Stimulated activated CD8-positive, alpha-beta memory T cell treated with anti-CD3 and anti-CD28 coated beads, Interleukin-4, amount 100 ng/mL, for 24 hours (primary cell): ENCODE results near the gene CHST15.

Experiments
- DNase-seq: peaks from one replicate; pipeline ENCODE4 v3.0.0-alpha.2; 2020; ENCODE audit warnings: low read depth

Gene CHST15

GRCh38 chr10:124082555-124082954 is 10.8 kb downstream of the CHST15 start:
- DNase-seq: no peak

DNA sequence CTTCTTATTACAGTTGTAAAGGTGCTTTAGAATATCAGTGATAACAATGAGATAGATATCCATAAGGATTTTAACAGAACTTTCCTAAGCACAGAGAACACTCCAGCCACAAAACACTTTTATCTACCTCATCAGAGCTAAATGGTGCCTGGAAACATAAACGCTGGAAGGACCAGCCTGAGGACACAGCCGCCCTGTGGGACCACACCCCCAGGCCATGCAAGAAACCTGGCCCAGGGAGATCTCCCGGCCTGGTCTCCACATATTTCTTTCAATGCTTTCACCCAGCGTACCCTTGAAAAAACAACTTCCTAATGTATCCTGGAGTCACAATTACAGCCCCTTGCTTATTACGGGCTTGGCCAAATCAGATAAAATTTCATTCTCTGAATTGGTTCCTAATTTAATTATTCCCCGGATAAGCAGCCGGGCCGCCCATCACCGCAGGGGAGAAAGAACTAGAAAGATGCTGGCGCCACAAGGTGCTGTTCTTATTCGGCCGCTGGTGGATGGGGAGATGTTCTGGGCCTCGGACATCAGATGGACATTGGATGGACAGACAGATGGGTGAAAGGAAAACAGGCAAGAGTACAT is 11.8 kb downstream of the CHST15 start:
- no peak for DNase-seq

DNA sequence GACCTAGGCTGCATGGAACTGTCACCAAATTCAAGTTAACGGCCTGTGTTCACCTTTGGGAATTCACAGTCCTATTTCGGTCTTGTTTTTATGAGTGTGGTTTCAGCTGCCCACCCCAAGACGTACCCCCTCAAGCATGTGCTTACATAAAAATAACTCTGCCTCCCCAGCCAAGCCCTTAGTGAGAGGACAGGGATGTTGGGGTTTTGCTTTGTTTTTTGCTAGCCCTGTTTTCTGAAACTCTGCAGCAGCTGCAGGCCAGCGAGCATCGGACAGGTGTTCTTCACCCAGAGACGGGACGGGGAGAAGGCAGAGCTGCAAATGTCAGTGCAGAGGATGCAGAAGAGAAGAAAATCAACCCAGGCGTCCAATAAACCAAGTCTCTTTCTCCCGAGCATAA is 13.5 kb downstream of the CHST15 start:
- no peak for DNase-seq

DNA sequence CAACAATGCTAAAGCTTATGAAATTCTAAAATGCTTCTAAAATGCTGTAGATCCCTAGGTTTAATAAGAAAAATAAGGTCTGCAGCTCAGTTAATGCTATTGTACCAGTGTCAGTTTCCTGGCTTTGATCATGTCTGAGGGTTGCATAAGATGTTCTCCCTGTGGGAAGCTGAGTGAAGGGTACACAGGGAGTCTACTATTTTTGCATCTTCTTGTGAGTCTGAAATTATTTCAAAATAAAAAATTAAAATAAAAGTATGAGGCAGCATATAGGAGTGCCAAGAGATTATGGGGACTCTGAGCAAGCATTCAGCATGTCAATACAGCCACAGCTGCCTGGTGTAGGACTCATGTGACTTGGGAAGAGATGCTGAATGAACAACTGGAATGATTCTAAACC is 14.7 kb downstream of the CHST15 start:
- DNase-seq: no peak

GRCh38 chr10:124078028-124078427 is 15.4 kb downstream of the CHST15 start:
- DNase-seq: no peak

DNA sequence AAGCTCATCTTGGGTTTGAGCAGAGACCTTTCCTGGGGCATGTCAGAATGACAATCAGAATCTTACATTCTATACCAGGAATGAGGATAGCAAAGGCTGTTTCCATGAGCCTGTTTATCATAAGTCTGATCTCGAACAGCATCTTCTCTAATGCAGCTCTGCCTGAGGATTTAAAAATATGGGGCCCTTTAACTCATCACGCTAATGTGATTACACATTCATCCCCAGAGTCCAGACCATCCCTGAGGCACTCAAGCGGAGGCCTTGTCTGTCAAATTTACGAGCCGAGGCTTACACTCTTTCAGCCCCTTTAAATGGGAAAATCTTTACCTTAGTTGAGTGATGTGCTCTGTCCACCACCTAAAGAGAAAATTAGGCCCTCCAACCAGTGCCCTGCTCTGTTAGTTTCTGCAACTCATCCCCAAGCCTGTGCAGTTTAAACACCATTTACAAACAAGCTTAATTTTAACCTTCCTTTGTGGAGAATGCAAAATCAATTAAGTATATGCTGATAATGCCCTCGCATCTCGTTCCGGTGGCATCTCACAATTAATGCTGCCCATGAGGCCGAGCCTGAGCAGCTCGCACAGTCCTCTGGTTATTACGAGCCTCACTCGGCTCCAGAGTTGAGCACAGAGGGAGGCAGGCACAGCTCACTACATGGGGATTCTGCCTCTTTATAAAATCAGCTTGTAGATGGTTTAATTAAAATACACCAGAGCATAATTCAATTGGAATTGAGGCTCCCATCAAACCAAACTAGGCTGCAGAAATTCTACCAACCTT is 16.0 kb downstream of the CHST15 start:
- no peak for DNase-seq

DNA sequence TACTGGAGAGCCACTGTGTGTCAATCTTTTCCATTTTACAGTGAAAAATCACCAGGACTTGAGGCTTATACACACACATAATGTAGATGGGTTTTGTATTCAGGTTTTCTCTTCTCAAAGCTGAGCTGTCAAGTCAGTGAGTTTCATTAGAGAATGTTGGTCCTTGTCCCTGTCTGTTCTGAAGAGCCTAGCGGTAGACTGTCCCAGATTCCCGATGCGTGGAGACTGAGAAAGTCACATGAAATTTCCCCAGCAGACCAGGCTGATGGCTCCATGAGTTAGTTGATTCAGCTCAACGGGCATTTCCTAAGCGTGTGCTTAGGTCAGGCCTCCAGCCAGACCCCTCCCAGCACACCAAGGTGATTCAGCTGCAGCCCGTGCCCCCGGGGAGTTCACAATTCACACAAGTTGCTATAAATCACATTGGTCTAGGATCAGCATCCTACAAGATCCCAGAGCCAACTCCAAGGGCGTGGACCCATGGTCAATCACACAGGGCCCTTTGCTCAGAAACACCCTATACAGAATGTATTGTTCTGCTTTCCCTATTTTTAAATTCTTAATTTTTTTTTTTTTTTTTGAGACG is 17.2 kb downstream of the CHST15 start:
- no peak for DNase-seq

GRCh38 chr10:124075231-124075955 is 18.0 kb downstream of the CHST15 start:
- DNase-seq: no peak

DNA sequence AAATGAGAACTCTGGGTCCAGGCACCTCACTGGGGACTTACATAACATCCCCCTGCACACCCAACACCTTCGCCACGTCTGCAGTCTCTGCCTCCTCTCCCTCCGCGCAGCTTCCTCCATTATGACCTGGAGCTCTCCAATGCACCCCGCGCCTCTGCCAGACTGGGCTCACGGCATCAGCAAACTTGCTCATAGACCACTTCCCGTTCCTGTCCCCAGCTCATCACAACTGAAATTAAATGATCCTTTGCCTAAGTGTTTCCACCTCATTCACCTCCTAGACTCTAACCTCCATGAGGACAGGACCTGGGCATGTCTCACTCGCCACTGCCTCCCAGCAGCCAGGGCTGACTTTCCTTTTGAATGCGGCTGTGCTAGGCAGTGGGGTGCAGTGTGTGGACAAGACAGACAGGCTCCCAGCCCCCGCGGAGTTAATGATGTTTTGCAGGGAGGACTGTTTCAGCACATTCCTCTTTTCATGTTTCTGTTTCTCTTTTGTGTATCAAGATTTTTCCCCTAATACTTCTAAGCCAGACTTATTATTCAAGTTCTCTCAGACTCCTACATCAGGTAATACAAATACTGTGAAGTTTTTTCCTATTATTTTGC is 18.8 kb downstream of the CHST15 start:
- DNase-seq: no peak

- no peak for DNase-seq
Measured at GRCh38 chr10:124073978-124074377, 19.4 kb downstream of the CHST15 start.

- no peak for DNase-seq
Measured at GRCh38 chr10:124072541-124072940, 20.9 kb downstream of the CHST15 start.

- no peak for DNase-seq
Measured at GRCh38 chr10:124072106-124072505, 21.3 kb downstream of the CHST15 start.

DNA sequence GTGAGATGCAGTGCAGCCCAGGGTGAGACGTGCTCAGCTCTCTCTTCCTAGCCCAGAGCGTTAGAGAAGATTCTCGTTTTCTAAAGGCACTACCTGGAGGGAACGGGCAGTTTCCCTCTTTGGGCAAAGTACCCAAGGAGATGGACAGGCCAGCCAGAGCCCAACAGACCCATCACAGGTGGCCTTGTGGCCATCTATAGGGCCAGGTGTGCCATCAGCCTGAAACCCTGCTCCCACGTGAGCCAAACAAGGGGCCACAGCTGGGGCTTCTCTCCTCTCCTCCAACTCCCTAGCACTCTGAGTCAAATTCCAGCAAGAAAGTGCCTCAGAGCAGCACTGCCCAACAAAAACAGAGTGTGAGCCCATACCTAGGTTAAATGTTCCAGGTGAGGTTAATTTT is 22.3 kb downstream of the CHST15 start:
- no peak for DNase-seq

DNA sequence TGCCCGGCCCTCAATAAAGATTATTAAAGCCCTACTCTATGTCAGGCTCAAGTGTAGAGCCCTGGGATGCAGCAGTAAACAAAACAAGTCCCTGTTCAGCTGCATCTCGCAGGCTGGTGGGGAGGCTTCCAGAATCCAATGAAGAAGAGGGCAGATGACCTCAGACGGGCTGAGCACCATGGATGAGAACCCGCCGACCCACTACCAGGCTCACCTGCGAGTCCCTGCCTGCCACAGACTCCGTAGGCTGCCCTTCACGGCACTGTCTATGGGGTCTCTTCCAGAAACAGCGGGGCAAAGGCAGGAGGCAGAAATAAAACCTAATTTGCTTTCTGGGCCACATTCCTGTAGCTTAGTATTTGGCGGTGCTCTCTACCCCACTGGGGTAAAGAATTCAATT is 22.7 kb downstream of the CHST15 start:
- DNase-seq: no peak

DNA sequence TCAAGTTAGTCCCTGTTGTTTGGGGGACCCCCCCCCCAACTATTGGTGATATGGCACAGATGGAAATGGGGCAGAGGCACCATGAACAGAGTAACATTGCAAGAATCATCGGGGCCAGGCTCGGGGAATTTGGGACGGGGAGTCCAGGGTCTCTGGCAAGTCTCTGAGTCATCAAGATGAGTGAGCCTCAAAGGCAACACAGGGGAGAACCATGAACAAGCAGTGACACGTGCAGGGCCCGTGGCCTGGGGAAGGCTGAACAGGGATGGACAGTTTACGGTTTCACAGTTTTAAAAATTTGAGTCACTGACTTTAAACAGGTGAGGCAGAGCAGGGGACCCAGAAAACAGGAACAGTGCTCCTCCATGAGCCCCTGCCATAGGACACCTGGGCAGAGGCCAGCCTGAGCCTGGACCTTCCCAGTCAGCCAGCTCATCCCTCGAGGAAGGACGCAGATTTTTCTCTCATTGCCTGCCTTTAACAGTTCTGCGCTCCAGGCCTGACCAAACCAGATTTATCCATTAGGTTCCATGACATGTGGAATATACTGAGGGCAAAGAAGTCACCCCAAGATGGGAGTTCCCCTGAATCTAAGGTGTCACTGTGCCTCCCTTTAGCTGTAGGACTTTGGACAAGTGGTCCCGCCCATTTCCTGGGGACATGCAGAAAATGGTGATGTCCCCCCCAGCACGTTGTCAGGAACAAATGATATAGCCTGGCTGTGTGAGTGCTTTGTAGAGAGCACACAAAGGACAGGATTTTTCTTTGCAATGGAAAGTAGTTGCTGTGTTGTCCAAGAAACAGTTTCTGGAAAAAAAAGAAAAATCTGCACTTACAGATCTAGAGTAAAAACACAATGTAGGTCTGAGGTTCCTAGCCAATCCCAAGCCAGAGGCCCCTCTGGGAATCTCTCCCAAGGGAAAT is 23.8 kb downstream of the CHST15 start:
- no peak for DNase-seq

DNA sequence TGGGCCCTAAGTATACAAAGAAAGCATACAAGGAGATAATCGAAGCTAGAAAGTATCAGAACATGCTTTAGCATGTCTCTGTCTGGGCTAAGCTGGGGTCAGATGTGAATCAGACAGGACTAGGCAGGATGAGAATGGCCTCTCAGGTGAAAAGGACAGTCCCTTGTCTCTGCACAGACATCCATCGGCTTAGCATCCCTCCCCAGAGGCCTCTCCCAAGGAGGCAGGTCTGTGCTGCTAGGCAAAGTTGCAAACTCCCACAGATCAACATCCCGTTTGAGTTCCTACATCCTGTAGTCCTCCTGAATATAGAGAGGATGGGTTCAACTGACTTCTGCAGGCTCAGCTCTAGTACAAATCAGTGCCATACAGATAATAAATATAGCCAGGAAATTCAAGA is 24.5 kb downstream of the CHST15 start:
- DNase-seq: no peak

- no peak for DNase-seq
Measured at GRCh38 chr10:124067825-124068400, 25.5 kb downstream of the CHST15 start.

- no peak for DNase-seq
Measured at GRCh38 chr10:124066781-124067714, 26.4 kb downstream of the CHST15 start.

DNA sequence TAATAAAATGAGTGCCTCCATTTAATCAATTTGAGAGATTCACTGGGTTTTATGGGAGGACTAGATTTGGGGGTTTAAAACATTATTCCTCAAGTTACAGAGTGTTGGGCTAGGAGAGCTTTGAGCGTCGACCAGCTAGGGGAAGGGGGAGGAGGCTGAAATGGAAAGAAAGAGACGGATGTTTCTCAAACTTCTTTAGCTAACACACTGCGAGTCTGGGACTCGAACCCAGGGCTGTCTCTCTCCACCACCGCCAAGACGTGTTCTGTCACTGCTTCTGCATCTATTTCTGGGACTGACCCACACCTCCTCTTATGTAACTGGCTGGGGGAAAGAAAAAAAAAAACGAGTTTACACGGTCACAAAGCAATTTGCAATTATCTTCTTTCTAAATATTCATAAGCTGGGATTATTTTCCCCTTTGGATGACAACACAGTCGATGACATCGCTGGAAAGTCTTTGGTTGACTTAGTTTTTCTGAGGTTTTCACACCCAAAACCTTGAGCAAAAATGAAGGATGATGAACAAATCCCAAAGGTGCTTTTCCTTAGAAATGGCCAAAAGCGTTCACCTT is 27.2 kb downstream of the CHST15 start:
- DNase-seq: no peak
